Activated CD4-positive, alpha-beta T cell treated with anti-CD3 and anti-CD28 coated beads, Interleukin-2, Interleukin-6, amounts not matched to agents 100 ng/mL and 50 ng/mL, durations not matched to agents 16 hours and 8 hours (primary cell): ENCODE data around the gene TRAF3.
A peak's percentile ranks its signal among the peaks of the same experiment; 100 is the strongest.

Experiments
- DNase-seq: peaks from one replicate; pipeline ENCODE4 v3.0.0-alpha.2; 2020

TRAF3 gene

DNA sequence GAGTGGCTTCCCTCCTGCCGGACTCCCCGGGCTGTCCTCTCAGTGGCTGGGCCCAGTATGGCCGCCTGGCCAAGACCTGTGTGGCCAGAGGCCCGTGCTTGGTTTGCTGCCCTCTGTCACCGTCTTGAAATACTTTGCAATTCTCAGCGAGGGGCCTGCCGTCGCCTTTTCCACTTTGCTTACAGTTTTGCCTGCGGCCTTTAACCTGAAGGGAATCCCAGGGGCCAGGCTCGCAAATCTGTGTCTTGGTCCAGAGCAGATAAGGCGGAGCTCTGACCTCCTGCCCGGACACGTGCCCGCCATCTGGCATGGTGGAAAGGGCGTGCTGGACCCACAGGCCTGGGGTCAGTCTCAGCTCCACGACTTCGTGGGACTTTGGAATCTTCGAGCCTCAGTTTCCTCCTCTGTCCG lies 134.3 kb downstream of the TRAF3 start:
- no peak for DNase-seq

DNA sequence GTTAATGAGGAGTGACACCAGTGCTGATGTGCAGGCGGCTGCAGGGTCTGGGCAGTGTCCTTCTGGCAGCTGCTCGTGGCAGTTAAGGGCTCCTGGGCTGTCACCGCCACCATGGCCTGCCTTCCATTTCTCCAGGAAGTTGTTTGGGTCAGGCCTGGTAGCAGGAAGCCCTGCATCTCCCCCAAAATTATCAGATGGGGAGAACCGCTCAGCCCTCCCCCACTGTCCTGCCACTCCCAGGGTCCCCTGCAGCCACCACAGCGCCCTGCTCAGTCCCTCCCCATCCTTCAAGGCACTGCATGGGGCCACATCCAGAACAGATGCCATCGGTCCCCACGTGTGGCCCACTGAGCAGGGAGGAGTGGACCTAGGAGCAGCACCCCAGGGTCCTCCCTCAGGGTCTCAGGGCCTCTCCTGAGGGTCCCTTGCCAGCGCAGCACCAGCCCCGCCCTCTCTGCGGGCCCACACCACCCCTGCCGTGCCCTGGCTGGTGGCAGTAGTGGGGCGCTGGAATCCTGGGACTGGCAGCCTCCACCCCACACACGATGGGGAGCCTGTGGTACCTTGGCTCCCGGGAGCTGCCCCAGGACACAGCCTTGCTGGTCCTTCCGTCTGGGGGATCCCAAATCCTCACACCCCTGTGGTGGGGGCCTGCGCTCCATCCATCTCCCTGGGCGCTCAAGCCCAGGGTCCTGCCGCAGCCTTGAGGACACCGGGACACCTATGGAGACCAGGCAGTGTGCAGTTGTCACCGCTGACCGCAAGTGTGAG lies 134.9 kb downstream of the TRAF3 start:
- no peak for DNase-seq

GRCh38 chr14:102913341-102914211 lies 136.3 kb downstream of the TRAF3 start:
- no peak for DNase-seq

- DNase-seq: no peak
These were observed 137.4 kb downstream of the TRAF3 start for GRCh38 chr14:102914474-102915291.

DNA sequence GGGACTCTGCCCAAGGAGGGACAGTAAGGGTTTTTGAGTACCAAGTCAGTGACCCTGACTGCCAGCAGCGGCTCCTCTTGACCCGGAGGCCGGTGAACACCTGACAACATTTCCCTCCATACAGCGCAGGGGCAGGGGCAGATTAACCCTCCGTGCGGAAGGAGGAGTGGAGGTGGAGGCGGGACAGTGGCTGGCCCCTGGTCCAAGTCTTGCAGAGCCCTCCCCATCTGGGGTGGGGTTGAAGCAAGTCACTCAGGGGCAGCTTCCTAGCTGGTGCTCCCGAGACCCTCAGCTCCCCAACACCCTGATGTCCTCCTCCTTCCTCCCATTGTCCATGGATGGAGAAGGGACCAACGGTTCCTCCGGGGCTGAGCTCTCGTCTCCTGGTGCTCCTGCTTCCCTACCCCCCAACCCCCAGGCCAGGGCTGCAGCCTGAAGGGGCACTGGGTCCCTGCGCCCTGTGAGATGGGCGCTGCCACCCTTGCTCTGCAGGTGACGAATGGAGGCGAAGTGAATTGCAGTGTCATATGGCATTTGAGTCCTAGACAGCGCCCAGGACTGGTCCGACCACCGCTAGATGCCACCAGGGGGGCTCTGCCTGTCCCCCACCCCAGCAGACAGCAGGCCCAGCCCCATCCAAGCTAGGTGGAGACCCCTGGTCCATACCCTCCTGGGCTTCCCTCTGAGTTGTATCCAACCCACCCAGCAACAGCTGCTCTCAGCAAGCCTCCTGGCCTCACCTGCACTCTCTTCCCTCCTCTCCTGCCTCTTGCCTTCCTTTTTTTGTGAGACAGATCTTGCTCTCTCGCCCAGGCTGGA lies 138.3 kb downstream of the TRAF3 start:
- no peak for DNase-seq

DNA sequence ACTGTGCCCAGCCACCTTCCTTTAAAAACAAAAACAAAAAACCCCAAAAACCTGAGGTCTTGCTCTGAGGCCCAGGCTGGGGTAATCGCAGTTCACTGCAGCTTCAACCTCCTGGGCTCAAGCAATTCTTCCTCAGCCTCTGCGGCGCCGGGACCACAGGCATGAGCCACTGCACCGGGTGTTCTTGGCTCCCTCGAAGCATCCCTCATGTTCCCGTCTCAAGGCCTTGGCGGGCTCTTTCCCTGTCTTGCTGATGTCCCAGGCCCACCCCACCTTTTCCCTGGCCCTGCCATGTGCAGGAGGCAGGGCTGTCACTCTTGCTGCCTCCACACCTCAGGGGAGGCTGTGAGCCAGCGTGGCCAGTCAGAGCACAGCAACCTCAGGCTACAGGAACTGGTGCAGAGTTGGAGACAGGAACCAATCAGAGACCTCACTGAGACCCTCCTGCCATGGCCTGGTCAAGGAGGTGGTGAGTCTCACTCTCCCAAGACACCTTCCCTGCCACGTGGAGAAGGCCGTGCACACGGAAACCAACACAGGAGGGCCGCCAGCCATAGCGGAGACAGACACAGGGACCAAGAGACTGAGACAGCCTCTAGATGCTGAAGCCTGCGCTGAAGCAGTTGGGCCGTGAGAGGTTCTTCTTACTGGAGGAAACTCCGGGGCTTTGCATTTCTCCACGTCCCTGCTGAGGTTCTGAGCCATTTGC lies 139.3 kb downstream of the TRAF3 start:
- DNase-seq: no peak

- DNase-seq: no peak
These were observed 139.8 kb downstream of the TRAF3 start for GRCh38 chr14:102917056-102917385.

DNA sequence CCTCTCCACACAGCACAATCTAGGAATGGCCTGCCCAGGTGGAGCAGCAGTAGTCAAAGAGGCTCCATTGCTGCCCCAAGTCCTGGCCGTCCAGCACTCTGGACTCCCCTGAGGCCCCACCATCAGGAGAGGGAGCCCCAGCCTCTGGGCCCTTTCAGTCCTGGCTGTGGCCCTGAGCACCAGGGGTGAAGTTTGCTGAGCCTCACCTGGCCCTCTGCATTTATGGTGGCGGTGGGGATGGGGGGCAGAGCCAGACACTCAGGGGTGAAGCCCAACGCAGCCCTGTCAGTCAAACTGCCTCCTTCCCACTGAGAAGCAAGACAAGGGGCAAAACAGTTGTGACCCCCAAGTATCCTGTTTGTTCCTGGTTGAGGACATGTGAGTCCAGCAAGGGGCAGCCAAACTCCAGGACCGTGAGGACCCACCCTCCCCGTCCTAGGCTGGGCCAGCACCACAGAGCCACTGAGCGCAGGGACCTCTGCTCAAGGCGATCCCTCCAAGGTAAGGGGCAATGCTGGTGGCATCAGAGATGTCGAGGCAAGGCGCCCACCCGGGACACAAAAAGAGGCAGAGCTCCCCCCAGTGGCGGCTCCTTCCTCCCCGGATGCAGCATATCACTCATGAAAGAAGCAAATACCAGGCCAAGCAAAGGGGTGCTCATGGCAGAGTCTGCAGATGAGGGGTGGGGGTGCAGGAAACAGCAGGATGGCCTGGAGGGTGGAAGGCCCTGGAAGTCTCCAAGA lies 140.4 kb downstream of the TRAF3 start:
- DNase-seq: peak; percentile 61

DNA sequence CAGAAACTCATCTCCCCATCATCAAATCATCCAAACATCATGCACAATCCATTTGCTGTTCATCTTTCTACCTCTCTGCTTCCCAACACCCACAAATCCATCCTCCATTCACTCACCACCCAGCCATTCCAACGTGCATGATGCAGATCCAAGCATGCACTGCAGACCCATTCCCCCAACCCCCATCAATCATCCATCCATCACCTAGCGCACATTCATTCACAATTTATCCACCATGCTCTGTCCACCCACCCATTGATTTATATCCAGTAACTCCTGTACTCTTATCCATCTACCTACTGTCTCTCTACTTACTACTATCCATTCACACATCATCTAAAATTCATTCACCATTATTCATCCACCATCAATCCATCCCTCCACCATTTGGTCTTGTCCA lies 141.2 kb downstream of the TRAF3 start:
- DNase-seq: no peak

DNA sequence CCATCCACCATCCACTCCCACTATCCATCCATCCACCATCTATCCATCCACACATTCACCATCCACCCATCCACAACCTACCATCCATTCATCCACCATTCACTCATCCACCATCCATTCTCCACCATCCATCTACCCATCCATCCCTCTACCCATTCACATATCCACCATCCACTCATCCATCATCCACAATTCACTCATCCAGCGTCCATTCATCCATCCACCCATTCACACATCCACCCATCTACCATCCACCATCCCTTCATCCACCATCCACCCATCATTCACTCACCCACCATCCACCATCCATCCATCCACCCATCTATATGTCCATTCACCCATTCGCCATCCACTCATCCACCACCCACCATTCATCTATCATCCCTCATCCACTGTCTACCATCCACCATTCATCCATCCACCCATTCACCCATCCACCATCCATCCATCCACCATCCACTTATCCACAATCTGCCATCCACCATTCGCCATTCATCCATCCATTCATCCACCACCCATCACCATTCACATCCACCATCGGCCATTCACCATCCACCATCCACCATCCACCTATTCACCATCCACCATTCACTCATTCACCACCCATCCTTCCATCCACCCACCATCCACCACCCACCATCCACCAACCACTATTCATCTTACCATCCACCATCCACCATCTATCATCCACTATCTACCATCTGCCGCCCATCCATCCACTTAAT lies 143.2 kb downstream of the TRAF3 start:
- no peak for DNase-seq

- no peak for DNase-seq
These were observed 143.7 kb downstream of the TRAF3 start for GRCh38 chr14:102920998-102921304.

DNA sequence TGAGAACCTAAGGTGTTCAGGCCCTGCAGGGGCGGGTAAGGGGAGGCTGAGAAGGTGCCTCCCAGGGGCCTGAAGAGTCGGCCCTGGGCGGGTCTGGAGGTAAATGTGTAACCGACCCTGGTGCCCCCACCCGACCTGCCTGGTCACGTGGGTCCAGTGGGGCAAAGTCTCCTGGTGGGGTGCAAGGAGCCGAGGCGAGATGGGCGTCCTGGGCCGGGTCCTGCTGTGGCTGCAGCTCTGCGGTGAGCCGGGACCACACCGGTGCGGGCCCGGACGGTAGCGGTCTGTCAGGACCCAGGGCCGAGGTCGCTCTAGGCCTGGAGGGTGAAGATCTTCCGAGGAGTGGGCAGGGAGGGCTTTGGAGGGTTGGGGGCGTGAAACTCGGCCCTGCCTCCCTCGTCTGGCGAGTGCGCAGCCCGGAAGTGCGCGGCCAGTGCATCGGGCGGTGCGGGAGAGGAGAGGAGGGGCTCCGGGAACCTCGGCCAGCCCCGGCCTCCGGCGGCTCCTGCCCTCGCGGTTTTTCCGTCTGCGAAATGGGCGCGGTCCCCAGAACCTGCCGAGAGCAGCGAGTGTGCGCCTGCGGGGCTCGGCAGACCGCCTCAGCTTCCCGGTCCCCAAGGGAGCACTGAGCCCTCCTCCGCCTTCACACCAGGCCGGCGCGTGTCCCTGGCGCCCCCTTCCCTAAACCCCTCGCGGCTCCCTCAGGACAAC lies 145.4 kb downstream of the TRAF3 start, which contains the start of gene AMN:
Gene AMN, plus strand, starts transcription at position 174 of the 711 bp plus-strand sequence. Its CDS starts 26 bp downstream, at position 200.
- DNase-seq: no peak

GRCh38 chr14:102923201-102923924 lies 146.1 kb downstream of the TRAF3 start:
- DNase-seq: no peak

GRCh38 chr14:102923925-102924486 lies 146.8 kb downstream of the TRAF3 start:
- DNase-seq: no peak

DNA sequence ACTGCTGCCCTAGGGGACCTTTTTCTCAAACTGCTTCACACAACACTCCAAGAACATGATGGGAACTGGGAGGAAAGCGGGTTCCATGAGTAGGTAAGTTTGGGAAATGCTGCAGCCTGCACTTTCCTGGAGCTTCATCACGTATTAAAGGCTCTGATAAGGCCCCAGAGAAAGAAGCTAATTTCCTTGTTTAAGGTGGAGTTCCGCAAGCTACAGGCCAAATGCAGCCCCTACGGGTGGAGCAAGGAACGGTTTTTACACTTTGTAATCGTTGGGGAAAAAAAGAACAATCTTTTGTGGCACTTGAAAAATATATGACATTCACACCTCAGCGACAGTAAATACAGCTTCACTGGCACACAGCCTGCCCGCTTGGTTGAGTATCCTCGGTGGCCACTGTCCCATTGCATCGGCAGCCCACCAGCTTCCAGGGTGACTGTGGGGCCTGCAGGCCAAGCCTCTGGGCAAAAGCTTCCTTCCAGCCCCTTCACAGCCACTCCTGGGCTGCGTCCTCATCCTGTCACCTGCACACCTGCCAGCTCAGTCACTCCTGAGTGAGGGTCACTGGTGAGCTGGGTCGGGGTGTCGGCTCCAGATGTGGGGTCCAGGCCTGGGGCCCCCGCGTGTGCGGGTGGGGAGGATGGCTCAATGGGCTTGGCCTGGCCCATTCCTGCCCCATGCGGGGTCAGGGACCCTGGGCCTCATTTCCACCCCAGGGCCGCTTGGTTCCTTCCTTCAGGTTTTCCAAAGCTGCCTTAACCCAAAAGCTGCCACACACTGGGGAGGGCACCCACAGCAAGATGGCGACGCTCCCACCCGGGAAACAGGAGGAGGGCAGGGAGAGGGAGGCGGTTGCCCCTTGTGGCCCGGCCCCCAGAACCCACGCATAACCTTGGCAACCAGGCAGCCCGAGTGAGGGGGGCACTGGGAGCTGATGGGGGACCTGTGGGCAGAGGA lies 147.7 kb downstream of the TRAF3 start:
- no peak for DNase-seq

DNA sequence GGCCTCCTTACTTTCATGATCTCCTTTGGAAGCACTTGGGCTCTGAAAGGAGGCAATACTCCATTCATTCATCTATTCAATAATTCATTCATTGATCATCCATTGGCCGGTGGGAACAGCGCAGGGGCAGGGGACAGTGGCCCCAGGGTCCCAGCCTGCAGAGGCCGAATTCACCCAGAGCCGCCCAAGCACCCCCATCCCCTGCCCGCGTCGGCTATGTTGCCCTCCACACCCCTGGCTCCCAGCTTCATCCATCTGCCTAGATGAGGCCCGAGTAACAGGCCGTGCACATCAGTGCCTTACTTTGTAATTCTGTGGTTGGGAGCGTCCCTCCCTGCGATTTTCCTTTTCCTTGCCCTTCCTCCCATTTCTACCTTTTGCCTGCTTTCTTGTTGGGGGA lies 148.4 kb downstream of the TRAF3 start:
- no peak for DNase-seq

DNA sequence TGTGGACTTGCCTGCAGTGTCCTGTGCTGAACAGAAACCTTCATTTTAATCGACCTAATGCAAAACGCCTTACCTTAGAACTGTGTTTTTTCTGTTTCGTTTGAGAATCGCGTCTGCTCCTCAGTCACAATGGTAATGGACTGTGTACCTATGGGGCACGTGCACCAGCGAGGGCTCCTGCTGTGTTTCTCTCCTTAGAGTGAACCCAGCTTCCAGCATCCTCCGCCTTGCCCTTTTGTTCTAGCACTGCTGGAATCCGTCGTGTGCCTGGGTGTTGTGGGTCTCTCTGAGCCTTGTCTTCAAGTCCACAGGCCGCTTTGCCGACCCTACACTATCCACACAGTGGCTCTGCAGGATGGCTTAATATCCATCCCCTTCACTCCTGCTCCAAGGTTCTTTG lies 148.9 kb downstream of the TRAF3 start:
- no peak for DNase-seq
